ENCODE measurements around the gene PCDHGA1.

PCDHGA1 gene

GRCh38 chr5:141349917-141350619 lies 19.8 kb downstream of the PCDHGA1 start, which contains the start of gene PCDHGB1:
Gene PCDHGB1, plus strand, starts transcription at chr5:141350099. Its CDS starts 162 bp downstream, at chr5:141350261.
- WGBS (ENCODE audit: extremely low coverage, insufficient coverage, insufficient read length) = 100% methylated on average over 7 of the region's 29 CpGs
- H3K79me1 ChIP-seq (ENCODE audit: low read length) = no peaks in the 10 kb centered on the region

GRCh38 chr5:141351591-141351990 lies 21.3 kb downstream of the PCDHGA1 start:
- Histone ChIP-seq H2AFZ (ENCODE audit: insufficient read depth, low read length, poor library complexity) (no peak overlapping the region), H3K9me3 (ENCODE audit: insufficient read depth, low read depth, low read length) (peaks cover 23% of the 10 kb centered on the region), H4K12ac (ENCODE audit: low read depth, low read length) (no peak overlapping the region), H3K27me3 (ENCODE audit: insufficient read depth, low read length) (no peaks in the 10 kb centered on the region), H2BK5ac (ENCODE audit: low read depth, low read length, poor library complexity) (no peak overlapping the region), H3K27ac (ENCODE audit: low read depth, low read length) (no peak overlapping the region), H3K79me1 (ENCODE audit: low read length) (no peaks in the 10 kb centered on the region), H4K91ac (ENCODE audit: low read depth, low read length) (no peak overlapping the region), H3K4me2 (ENCODE audit: low read length) (no peak overlapping the region), H2AK5ac (ENCODE audit: low read length) (no peak overlapping the region), H2BK120ac (ENCODE audit: insufficient read depth, low read length, poor library complexity) (no peak overlapping the region), H3K4me1 (ENCODE audit: control insufficient read depth in 1 of 2, insufficient read depth in 2 of 2, low read length in 2 of 2) (no peaks in the 10 kb centered on the region), H4K8ac (ENCODE audit: low read depth, low read length) (no peak overlapping the region), H3K23ac (ENCODE audit: low read length) (no peak overlapping the region), H3K9ac (ENCODE audit: low read length) (no peak overlapping the region), H3K18ac (ENCODE audit: low read length) (no peak overlapping the region), H3K79me2 (ENCODE audit: control insufficient read depth, insufficient read depth, low read length, poor library complexity) (no peaks in the 10 kb centered on the region), H3K4me3 (ENCODE audit: low read depth, low read length) (no peak overlapping the region), H3K14ac (ENCODE audit: low read length) (no peak overlapping the region), H2BK12ac (ENCODE audit: low read length) (no peak overlapping the region), H3K36me3 (ENCODE audit: control insufficient read depth in 1 of 2, insufficient read depth in 2 of 2, low read length in 2 of 2) (peaks cover 0 to 4% of the 10 kb centered on the region in 2 experiments), H3K4ac (ENCODE audit: low read depth, low read length) (no peak overlapping the region)
- DNase-seq = no peak
- no CpG with 5 or more reads among the region's 36 CpGs for WGBS (ENCODE audit: extremely low coverage, insufficient coverage, insufficient read length)

More at GRCh38 chr5:141349917-141350619, 19.8 kb downstream of the PCDHGA1 start, which contains the start of gene PCDHGB1:
- Histone ChIP-seq H3K9me3 (ENCODE audit: insufficient read depth, low read depth, low read length) (peaks cover 21% of the 10 kb centered on the region), H4K8ac (ENCODE audit: low read depth, low read length) (no peak within 1 kb of the TSS), H3K27me3 (ENCODE audit: insufficient read depth, low read length) (no peaks in the 10 kb centered on the region), H2BK5ac (ENCODE audit: low read depth, low read length, poor library complexity) (peak within 1 kb of the TSS; percentile 27), H2BK120ac (ENCODE audit: insufficient read depth, low read length, poor library complexity) (no peak within 1 kb of the TSS), H3K23ac (ENCODE audit: low read length) (no peak within 1 kb of the TSS), H3K14ac (ENCODE audit: low read length) (no peak within 1 kb of the TSS), H3K4ac (ENCODE audit: low read depth, low read length) (no peak within 1 kb of the TSS), H2AFZ (ENCODE audit: insufficient read depth, low read length, poor library complexity) (peak within 1 kb of the TSS; percentile 85), H4K12ac (ENCODE audit: low read depth, low read length) (peak within 1 kb of the TSS; percentile 84), H3K9ac (ENCODE audit: low read length) (no peak within 1 kb of the TSS), H3K79me2 (ENCODE audit: control insufficient read depth, insufficient read depth, low read length, poor library complexity) (no peaks in the 10 kb centered on the region), H3K4me1 (ENCODE audit: control insufficient read depth in 1 of 2, insufficient read depth in 2 of 2, low read length in 2 of 2) (no peaks in the 10 kb centered on the region), H2AK5ac (ENCODE audit: low read length) (no peak within 1 kb of the TSS), H2BK12ac (ENCODE audit: low read length) (no peak within 1 kb of the TSS), H3K18ac (ENCODE audit: low read length) (no peak within 1 kb of the TSS), H4K91ac (ENCODE audit: low read depth, low read length) (no peak within 1 kb of the TSS), H3K36me3 (ENCODE audit: control insufficient read depth in 1 of 2, insufficient read depth in 2 of 2, low read length in 2 of 2) (peaks cover 0 to 4% of the 10 kb centered on the region in 2 experiments), H3K4me3 (ENCODE audit: low read depth, low read length) (no peak within 1 kb of the TSS), H3K27ac (ENCODE audit: low read depth, low read length) (no peak within 1 kb of the TSS), H3K4me2 (ENCODE audit: low read length) (peak within 1 kb of the TSS; percentile 39)
- peak in 1 of 2 donors; percentile 7 for DNase-seq

- H3K9ac ChIP-seq (ENCODE audit: low read length) = no peak within 1 kb of the TSS
- H3K18ac ChIP-seq (ENCODE audit: low read length) = no peak within 1 kb of the TSS
- H3K79me1 ChIP-seq (ENCODE audit: low read length) = no peaks in the 10 kb centered on the region
- H3K79me2 ChIP-seq (ENCODE audit: control insufficient read depth, insufficient read depth, low read length, poor library complexity) = no peaks in the 10 kb centered on the region
- no peak within 1 kb of the TSS for H2AK5ac ChIP-seq (ENCODE audit: low read length)
- H2BK120ac ChIP-seq (ENCODE audit: insufficient read depth, low read length, poor library complexity) = no peak within 1 kb of the TSS
- peaks cover 32% of the 10 kb centered on the region for H3K9me3 ChIP-seq (ENCODE audit: insufficient read depth, low read depth, low read length)
- H3K4me2 ChIP-seq (ENCODE audit: low read length) = no peak within 1 kb of the TSS
- H4K91ac ChIP-seq (ENCODE audit: low read depth, low read length) = no peak within 1 kb of the TSS
- H3K4ac ChIP-seq (ENCODE audit: low read depth, low read length) = no peak within 1 kb of the TSS
- no peak within 1 kb of the TSS for H2BK5ac ChIP-seq (ENCODE audit: low read depth, low read length, poor library complexity)
- no peak within 1 kb of the TSS for H4K8ac ChIP-seq (ENCODE audit: low read depth, low read length)
- peaks cover 0 to 4% of the 10 kb centered on the region in 2 experiments for H3K36me3 ChIP-seq (ENCODE audit: control insufficient read depth in 1 of 2, insufficient read depth in 2 of 2, low read length in 2 of 2)
- no peak within 1 kb of the TSS for H2AFZ ChIP-seq (ENCODE audit: insufficient read depth, low read length, poor library complexity)
- no peak for DNase-seq
- H3K4me1 ChIP-seq (ENCODE audit: control insufficient read depth in 1 of 2, insufficient read depth in 2 of 2, low read length in 2 of 2) = no peaks in the 10 kb centered on the region
- no peaks in the 10 kb centered on the region for H3K27me3 ChIP-seq (ENCODE audit: insufficient read depth, low read length)
- H3K23ac ChIP-seq (ENCODE audit: low read length) = no peak within 1 kb of the TSS
- H4K12ac ChIP-seq (ENCODE audit: low read depth, low read length) = no peak within 1 kb of the TSS
- no CpG with 5 or more reads among the region's 29 CpGs for WGBS (ENCODE audit: extremely low coverage, insufficient coverage, insufficient read length)
- no peak within 1 kb of the TSS for H3K14ac ChIP-seq (ENCODE audit: low read length)
- H3K27ac ChIP-seq (ENCODE audit: low read depth, low read length) = no peak within 1 kb of the TSS
- H2BK12ac ChIP-seq (ENCODE audit: low read length) = no peak within 1 kb of the TSS
- no peak within 1 kb of the TSS for H3K4me3 ChIP-seq (ENCODE audit: low read depth, low read length)
Observed at GRCh38 chr5:141354900-141355469, 24.7 kb downstream of the PCDHGA1 start, which contains the start of gene PCDHGA4. Gene PCDHGA4, plus strand, starts transcription at chr5:141355021. Its CDS starts 87 bp downstream, at chr5:141355108.

- no peak overlapping the region for H2BK12ac ChIP-seq (ENCODE audit: low read length)
- no peak overlapping the region for H2BK5ac ChIP-seq (ENCODE audit: low read depth, low read length, poor library complexity)
- H3K4me2 ChIP-seq (ENCODE audit: low read length) = no peak overlapping the region
- H3K4me1 ChIP-seq (ENCODE audit: control insufficient read depth in 1 of 2, insufficient read depth in 2 of 2, low read length in 2 of 2) = no peaks in the 10 kb centered on the region
- DNase-seq = no peak
- no peak overlapping the region for H3K9ac ChIP-seq (ENCODE audit: low read length)
- peaks cover 35% of the 10 kb centered on the region for H3K9me3 ChIP-seq (ENCODE audit: insufficient read depth, low read depth, low read length)
- no peak overlapping the region for H3K18ac ChIP-seq (ENCODE audit: low read length)
- no peak overlapping the region for H4K8ac ChIP-seq (ENCODE audit: low read depth, low read length)
- H3K79me2 ChIP-seq (ENCODE audit: control insufficient read depth, insufficient read depth, low read length, poor library complexity) = no peaks in the 10 kb centered on the region
- no peak overlapping the region for H3K4ac ChIP-seq (ENCODE audit: low read depth, low read length)
- no peak overlapping the region for H4K12ac ChIP-seq (ENCODE audit: low read depth, low read length)
- H3K79me1 ChIP-seq (ENCODE audit: low read length) = no peaks in the 10 kb centered on the region
- no peak overlapping the region for H3K14ac ChIP-seq (ENCODE audit: low read length)
- H3K36me3 ChIP-seq (ENCODE audit: control insufficient read depth in 1 of 2, insufficient read depth in 2 of 2, low read length in 2 of 2) = peaks cover 0 to 3% of the 10 kb centered on the region in 2 experiments
- no peak overlapping the region for H2AK5ac ChIP-seq (ENCODE audit: low read length)
- H2AFZ ChIP-seq (ENCODE audit: insufficient read depth, low read length, poor library complexity) = no peak overlapping the region
- H3K27me3 ChIP-seq (ENCODE audit: insufficient read depth, low read length) = no peaks in the 10 kb centered on the region
- no CpG with 5 or more reads among the region's 24 CpGs for WGBS (ENCODE audit: extremely low coverage, insufficient coverage, insufficient read length)
- no peak overlapping the region for H2BK120ac ChIP-seq (ENCODE audit: insufficient read depth, low read length, poor library complexity)
- H4K91ac ChIP-seq (ENCODE audit: low read depth, low read length) = no peak overlapping the region
- H3K4me3 ChIP-seq (ENCODE audit: low read depth, low read length) = no peak overlapping the region
- H3K27ac ChIP-seq (ENCODE audit: low read depth, low read length) = no peak overlapping the region
- H3K23ac ChIP-seq (ENCODE audit: low read length) = no peak overlapping the region
Observed at GRCh38 chr5:141355641-141356040, 25.3 kb downstream of the PCDHGA1 start.

All from trophoblast cell (in vitro differentiated cells and primary cell).